ENCODE measurements around the gene NR3C1.

Gene NR3C1

GRCh38 chr5:143372187-143372829 is 31.2 kb downstream of the NR3C1 start:
- DNase-seq (ENCODE audit: insufficient read length, low spot score) (no peak), FAIRE-seq (no peak)

- DNase-seq (ENCODE audit: insufficient read length, low spot score) (no peak), FAIRE-seq (no peak)
Observed at GRCh38 chr5:143370440-143370839, 33.0 kb downstream of the NR3C1 start.

GRCh38 chr5:143364061-143364460 is 39.4 kb downstream of the NR3C1 start:
- no peak for DNase-seq (ENCODE audit: insufficient read length, low spot score)

GRCh38 chr5:143362664-143363227 is 40.7 kb downstream of the NR3C1 start:
- DNase-seq (ENCODE audit: insufficient read length, low spot score) (no peak), FAIRE-seq (no peak)

More at GRCh38 chr5:143364061-143364460, 39.4 kb downstream of the NR3C1 start:
- FAIRE-seq, result no peak

- FAIRE-seq (no peak), DNase-seq (ENCODE audit: insufficient read length, low spot score) (no peak)
Observed at GRCh38 chr5:143361438-143361837, 42.0 kb downstream of the NR3C1 start.

GRCh38 chr5:143360755-143361154 is 42.7 kb downstream of the NR3C1 start:
- DNase-seq (ENCODE audit: insufficient read length, low spot score) (no peak), FAIRE-seq (no peak)

GRCh38 chr5:143359869-143360268 is 43.6 kb downstream of the NR3C1 start:
- FAIRE-seq (no peak), DNase-seq (ENCODE audit: insufficient read length, low spot score) (no peak)

- no peak for FAIRE-seq
- DNase-seq (ENCODE audit: insufficient read length, low spot score), result no peak
Observed at GRCh38 chr5:143356855-143357583, 46.5 kb downstream of the NR3C1 start.

GRCh38 chr5:143355710-143356109 is 47.8 kb downstream of the NR3C1 start:
- no peak for DNase-seq (ENCODE audit: insufficient read length, low spot score)
- FAIRE-seq, result no peak

GRCh38 chr5:143354025-143354424 is 49.5 kb downstream of the NR3C1 start:
- FAIRE-seq (peak; percentile 95), DNase-seq (ENCODE audit: insufficient read length, low spot score) (no peak)

GRCh38 chr5:143352691-143353090 is 50.8 kb downstream of the NR3C1 start:
- DNase-seq (ENCODE audit: insufficient read length, low spot score) (no peak), FAIRE-seq (peak; percentile 90)

- FAIRE-seq, result peak; percentile 51
- DNase-seq (ENCODE audit: insufficient read length, low spot score), result peak; percentile 10
Observed at GRCh38 chr5:143350751-143351602, 52.5 kb downstream of the NR3C1 start.

- DNase-seq (ENCODE audit: insufficient read length, low spot score) (no peak), FAIRE-seq (no peak)
Observed at GRCh38 chr5:143350341-143350740, 53.1 kb downstream of the NR3C1 start.

GRCh38 chr5:143349177-143349576 is 54.3 kb downstream of the NR3C1 start:
- no peak for DNase-seq (ENCODE audit: insufficient read length, low spot score)
- FAIRE-seq, result peak; percentile 55

- FAIRE-seq (peak; percentile 70), DNase-seq (ENCODE audit: insufficient read length, low spot score) (no peak)
Observed at GRCh38 chr5:143347698-143348344, 55.7 kb downstream of the NR3C1 start.

- FAIRE-seq (no peak), DNase-seq (ENCODE audit: insufficient read length, low spot score) (no peak)
Observed at GRCh38 chr5:143347046-143347445, 56.4 kb downstream of the NR3C1 start.

- FAIRE-seq, result no peak
Observed at GRCh38 chr5:143345671-143346440, 57.6 kb downstream of the NR3C1 start.

GRCh38 chr5:143343042-143343441 is 60.4 kb downstream of the NR3C1 start:
- no peak for FAIRE-seq
- DNase-seq (ENCODE audit: insufficient read length, low spot score), result no peak

More at GRCh38 chr5:143345671-143346440, 57.6 kb downstream of the NR3C1 start:
- DNase-seq (ENCODE audit: insufficient read length, low spot score), result no peak

GRCh38 chr5:143342607-143343006 is 60.9 kb downstream of the NR3C1 start:
- FAIRE-seq, result no peak

More at GRCh38 chr5:143342607-143343006, 60.9 kb downstream of the NR3C1 start:
- DNase-seq (ENCODE audit: insufficient read length, low spot score), result no peak
